ENCODE data around the gene PAX2.

Gene PAX2

DNA sequence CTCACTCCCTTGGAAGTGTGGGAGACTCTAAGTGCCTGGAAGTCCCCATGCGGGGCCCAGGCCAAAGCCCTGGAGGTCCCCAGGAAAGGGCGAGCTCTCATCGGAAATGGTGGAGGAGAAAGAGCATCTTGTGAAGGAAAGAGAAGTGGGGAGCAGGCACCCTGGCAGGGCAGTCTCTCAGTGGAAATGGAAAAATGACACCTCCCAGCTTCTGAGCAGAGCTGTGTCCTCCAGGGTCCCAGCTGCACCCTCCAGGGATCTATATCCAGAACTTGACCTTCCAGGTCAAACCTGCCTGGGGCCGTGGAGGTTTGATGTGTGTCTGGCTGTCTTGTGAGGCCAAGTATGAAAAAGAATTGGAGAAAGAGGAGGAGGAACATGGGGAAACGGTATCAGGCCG is 29.5 kb downstream of the PAX2 start:
- TF ChIP-seq, protein P1, sequence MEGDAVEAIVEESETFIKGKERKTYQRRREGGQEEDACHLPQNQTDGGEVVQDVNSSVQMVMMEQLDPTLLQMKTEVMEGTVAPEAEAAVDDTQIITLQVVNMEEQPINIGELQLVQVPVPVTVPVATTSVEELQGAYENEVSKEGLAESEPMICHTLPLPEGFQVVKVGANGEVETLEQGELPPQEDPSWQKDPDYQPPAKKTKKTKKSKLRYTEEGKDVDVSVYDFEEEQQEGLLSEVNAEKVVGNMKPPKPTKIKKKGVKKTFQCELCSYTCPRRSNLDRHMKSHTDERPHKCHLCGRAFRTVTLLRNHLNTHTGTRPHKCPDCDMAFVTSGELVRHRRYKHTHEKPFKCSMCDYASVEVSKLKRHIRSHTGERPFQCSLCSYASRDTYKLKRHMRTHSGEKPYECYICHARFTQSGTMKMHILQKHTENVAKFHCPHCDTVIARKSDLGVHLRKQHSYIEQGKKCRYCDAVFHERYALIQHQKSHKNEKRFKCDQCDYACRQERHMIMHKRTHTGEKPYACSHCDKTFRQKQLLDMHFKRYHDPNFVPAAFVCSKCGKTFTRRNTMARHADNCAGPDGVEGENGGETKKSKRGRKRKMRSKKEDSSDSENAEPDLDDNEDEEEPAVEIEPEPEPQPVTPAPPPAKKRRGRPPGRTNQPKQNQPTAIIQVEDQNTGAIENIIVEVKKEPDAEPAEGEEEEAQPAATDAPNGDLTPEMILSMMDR (IDR thresholded peaks at IDR 0.05; ENCODE audit: insufficient read depth, low read length, missing control alignments): no peak
- DNase-seq (ENCODE audit: low read depth, low spot score): no peak
- POLR2A ChIA-PET: interaction anchor here (0.8 kb wide), 1 partner anchor 295 kb away, joined by 4 read pairs; no protein-coding TSS in a partner anchor
- H3K4me3 ChIP-seq (ENCODE audit: low read depth, low read length): no peak overlapping the region
- CTCF ChIA-PET: no interaction called here

DNA sequence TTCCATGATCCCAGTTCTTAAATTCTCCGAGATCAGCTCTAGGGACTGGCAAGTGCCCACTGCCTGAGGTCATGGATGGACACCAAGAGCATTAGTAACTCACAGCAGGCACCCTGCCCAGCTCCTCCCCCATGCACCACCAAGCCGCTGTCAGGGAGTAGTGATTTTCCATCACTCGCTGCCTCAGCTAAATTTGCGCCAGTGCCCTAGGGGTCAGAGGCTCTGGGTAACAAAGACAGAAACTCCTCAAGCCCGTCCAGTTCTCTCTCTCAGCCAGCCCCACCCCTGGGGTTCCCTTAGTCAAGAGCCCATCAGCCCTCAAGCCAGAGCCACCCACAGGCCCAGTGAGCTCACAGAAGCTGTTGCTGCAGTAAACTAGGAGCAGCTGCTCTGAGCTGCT is 30.0 kb downstream of the PAX2 start:
- TF ChIP-seq, protein P1 (IDR thresholded peaks at IDR 0.05; ENCODE audit: insufficient read depth, low read length, missing control alignments): no peak
- no peak overlapping the region for H3K4me3 ChIP-seq (ENCODE audit: low read depth, low read length)
- no peak for DNase-seq (ENCODE audit: low read depth, low spot score)
- CTCF ChIA-PET: no interaction called here
- POLR2A ChIA-PET: interaction anchor here (0.8 kb wide), 1 partner anchor 295 kb away, joined by 4 read pairs; no protein-coding TSS in a partner anchor

DNA sequence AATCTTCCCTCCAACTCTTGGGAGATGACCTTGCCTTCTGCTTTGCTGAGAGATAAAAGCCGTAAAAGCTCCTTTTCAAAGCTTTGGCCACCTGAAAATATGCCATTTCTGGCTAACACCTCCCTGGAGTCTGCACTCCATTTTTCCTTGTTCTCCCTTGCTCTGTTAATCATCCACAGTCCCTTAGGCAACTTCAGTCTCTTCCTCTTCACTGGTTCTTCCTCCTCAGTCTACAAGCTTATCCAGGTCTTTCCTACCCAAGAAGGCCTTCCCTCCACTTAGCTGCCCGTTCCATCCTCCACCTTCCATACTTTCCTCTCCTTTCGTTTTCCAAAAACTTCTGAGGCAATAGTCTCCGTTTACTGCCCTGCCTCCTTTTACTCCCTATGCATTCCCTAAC is 30.5 kb downstream of the PAX2 start:
- TF ChIP-seq, protein P1 (IDR thresholded peaks at IDR 0.05; ENCODE audit: insufficient read depth, low read length, missing control alignments): no peak
- CTCF ChIA-PET: no interaction called here
- no peak overlapping the region for H3K4me3 ChIP-seq (ENCODE audit: low read depth, low read length)
- POLR2A ChIA-PET: no interaction called here
- no peak for DNase-seq (ENCODE audit: low read depth, low spot score)

DNA sequence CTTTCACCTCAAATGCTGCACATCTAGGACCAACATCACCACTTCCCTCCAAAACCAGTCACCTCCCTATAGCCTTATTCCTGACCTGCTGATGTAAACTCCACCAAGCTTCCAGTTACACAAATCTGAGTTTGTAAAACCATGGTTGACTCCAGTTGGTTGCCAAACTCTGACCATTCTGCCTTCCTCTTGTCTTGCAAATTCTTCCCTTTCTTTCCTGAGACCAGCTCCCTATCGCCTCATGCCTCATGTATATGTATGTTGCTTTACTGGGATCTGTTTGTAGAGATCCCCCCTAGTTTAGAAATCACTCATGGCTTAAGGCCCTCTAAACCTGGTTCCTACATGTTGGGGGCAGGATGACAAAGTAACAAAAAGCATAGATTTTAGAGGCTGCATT is 31.3 kb downstream of the PAX2 start:
- TF ChIP-seq, protein P1 (IDR thresholded peaks at IDR 0.05; ENCODE audit: insufficient read depth, low read length, missing control alignments): no peak
- H3K4me3 ChIP-seq (ENCODE audit: low read depth, low read length): no peak overlapping the region
- POLR2A ChIA-PET: no interaction called here
- CTCF ChIA-PET: no interaction called here
- no peak for DNase-seq (ENCODE audit: low read depth, low spot score)

DNA sequence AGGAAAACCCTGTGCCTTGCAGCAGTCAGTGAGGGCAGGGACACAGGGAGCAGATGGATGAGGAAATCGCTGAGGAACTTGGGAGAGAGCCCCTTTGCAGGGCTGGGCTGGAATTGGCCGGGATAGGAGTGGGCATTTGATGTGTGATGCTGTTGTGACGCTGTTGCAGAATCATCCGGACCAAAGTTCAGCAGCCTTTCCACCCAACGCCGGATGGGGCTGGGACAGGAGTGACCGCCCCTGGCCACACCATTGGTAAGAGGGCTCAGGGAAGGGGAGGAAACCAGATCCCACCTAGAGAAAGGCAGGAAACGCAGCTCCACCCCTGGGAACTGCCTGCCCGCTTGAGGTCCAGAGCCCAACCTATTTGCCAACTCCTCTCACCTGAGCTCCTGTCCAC is 33.9 kb downstream of the PAX2 start:
- H3K4me3 ChIP-seq (ENCODE audit: low read depth, low read length): no peak overlapping the region
- POLR2A ChIA-PET: no interaction called here
- TF ChIP-seq, protein P1 (IDR thresholded peaks at IDR 0.05; ENCODE audit: insufficient read depth, low read length, missing control alignments): no peak
- no peak for DNase-seq (ENCODE audit: low read depth, low spot score)
- CTCF ChIA-PET: no interaction called here

DNA sequence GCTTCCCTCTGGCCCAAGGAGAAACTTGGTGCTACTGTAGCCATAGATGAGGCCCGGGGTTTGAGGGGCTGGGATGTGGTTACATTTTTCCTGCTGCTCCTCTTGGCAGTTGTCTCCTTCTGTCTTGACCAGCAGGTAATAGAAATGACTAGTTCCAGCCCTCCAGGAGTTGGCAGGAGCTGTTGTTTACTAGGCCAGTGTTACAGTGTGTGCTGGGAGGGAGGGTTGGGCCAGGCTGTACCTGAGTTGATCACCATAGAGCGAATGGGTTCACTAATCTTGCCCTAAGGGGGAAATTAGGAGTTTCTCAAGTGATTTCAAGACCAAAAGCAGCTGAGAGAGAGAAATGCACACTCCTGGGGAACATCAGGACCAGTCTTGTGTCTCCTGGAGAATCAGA is 34.9 kb downstream of the PAX2 start:
- no peak for DNase-seq (ENCODE audit: low read depth, low spot score)
- TF ChIP-seq, protein P1 (IDR thresholded peaks at IDR 0.05; ENCODE audit: insufficient read depth, low read length, missing control alignments): no peak
- ChIA-PET POLR2A (no interaction called here), CTCF (no interaction called here)
- H3K4me3 ChIP-seq (ENCODE audit: low read depth, low read length): no peak overlapping the region

All from AG04449 (cell line).